ENCODE measurements around the gene HTR3B.

- TF ChIP-seq CTCF (IDR thresholded peaks at IDR 0.05; ENCODE audit: poor library complexity), result no peak
- TF ChIP-seq EZH2 (IDR thresholded peaks at IDR 0.05; ENCODE audit: borderline replicate concordance), result no peak
- TF ChIP-seq EZH2phosphoT487 (IDR thresholded peaks at IDR 0.05; ENCODE audit: low read depth, severe bottlenecking, unreplicated experiment), result no peak
Measured at GRCh38 chr11:113960702-113961330, 56.2 kb downstream of the HTR3B start.

Measured in hepatocyte (in vitro differentiated cells).